Measurements from ENCODE around the gene ZDHHC1. TPM values are rescaled to one million over a fixed set of nuclear protein-coding genes. Genes with fewer than 3 reads are reported as not detected.

ZDHHC1 gene
- polyA plus RNA-seq, 3 donors, result 3.3 to 14.2 (median 6.0) TPM

- peaks cover 0 to 11% of the 10 kb centered on the region in 2 donors for H3K27me3 ChIP-seq (ENCODE audit: control insufficient read depth in 2 of 2, insufficient read depth in 2 of 2, low read length in 2 of 2)
- no peak overlapping the region for H3K4me3 ChIP-seq (replicated peaks in 1 of 3; ENCODE audit: low read depth in 2 of 3, low read length in 3 of 3)
- H2AFZ ChIP-seq (ENCODE audit: insufficient read depth, low read depth, low read length, poor library complexity, severe bottlenecking), result no peak overlapping the region
- H4K20me1 ChIP-seq (ENCODE audit: insufficient read depth, low read length), result no peaks in the 10 kb centered on the region
- no peak overlapping the region for H3K27ac ChIP-seq (ENCODE audit: low read depth in 1 of 2, low read length in 2 of 2)
- Mint-ChIP-seq H3K4me3 (peak overlapping the region in 1 of 2 donors; percentile 9), H3K9me3 (no peaks in the 10 kb centered on the region), H3K4me1 (peaks cover 13% of the 10 kb centered on the region), H3K27ac (no peak overlapping the region), H3K36me3 (no peaks in the 10 kb centered on the region), H3K27me3 (ENCODE audit: low read depth in 3 of 3) (peaks cover 6 to 29% (median 29%) of the 10 kb centered on the region in 3 donors)
- 84% methylated on average over 6 of the region's 6 CpGs for WGBS (ENCODE audit: insufficient coverage)
- no peak overlapping the region for H3K9ac ChIP-seq (ENCODE audit: insufficient read depth, low read length, poor library complexity, severe bottlenecking)
- no peak for DNase-seq
- intact Hi-C loops (cut with micrococcal nuclease), result no loop called here
- no peaks in the 10 kb centered on the region for H3K9me3 ChIP-seq (replicated peaks in 1 of 2; ENCODE audit: control insufficient read depth in 1 of 2, insufficient read depth in 1 of 2, low read length in 2 of 2)
- no peaks in the 10 kb centered on the region for H3K79me2 ChIP-seq (ENCODE audit: insufficient read depth, low read length)
- H3K36me3 ChIP-seq (replicated peaks in 1 of 2; ENCODE audit: control insufficient read depth in 1 of 2, insufficient read depth in 2 of 2, low read length in 2 of 2), result no peaks in the 10 kb centered on the region
- H3K4me2 ChIP-seq (replicated peaks; ENCODE audit: extremely low read depth, low read length, poor library complexity, severe bottlenecking), result no peak overlapping the region
- H3K4me1 ChIP-seq (ENCODE audit: control insufficient read depth in 1 of 2, insufficient read depth in 2 of 2, low read length in 2 of 2), result peaks cover 10 to 13% of the 10 kb centered on the region in 2 donors
- TF ChIP-seq CTCF (IDR thresholded peaks at IDR 0.05), result no peak
These were observed 2.0 kb downstream of the ZDHHC1 start for GRCh38 chr16:67413978-67414911.

- no peak overlapping the region for H3K27ac ChIP-seq (ENCODE audit: low read depth in 1 of 2, low read length in 2 of 2)
- Mint-ChIP-seq H3K27ac (no peak overlapping the region), H3K36me3 (no peaks in the 10 kb centered on the region), H3K9me3 (no peaks in the 10 kb centered on the region), H3K4me1 (peaks cover 19% of the 10 kb centered on the region), H3K27me3 (ENCODE audit: low read depth in 3 of 3) (peaks cover 6 to 22% (median 20%) of the 10 kb centered on the region in 3 donors), H3K4me3 (no peak overlapping the region)
- H3K79me2 ChIP-seq (ENCODE audit: insufficient read depth, low read length), result no peaks in the 10 kb centered on the region
- peaks cover 16 to 19% of the 10 kb centered on the region in 2 donors for H3K4me1 ChIP-seq (ENCODE audit: control insufficient read depth in 1 of 2, insufficient read depth in 2 of 2, low read length in 2 of 2)
- H3K4me2 ChIP-seq (replicated peaks; ENCODE audit: extremely low read depth, low read length, poor library complexity, severe bottlenecking), result no peak overlapping the region
- WGBS (ENCODE audit: insufficient coverage), result 57% methylated on average over 1 of the region's 2 CpGs
- intact Hi-C loops (cut with micrococcal nuclease), result no loop called here
- H3K9ac ChIP-seq (ENCODE audit: insufficient read depth, low read length, poor library complexity, severe bottlenecking), result no peak overlapping the region
- no peak overlapping the region for H2AFZ ChIP-seq (ENCODE audit: insufficient read depth, low read depth, low read length, poor library complexity, severe bottlenecking)
- H3K9me3 ChIP-seq (replicated peaks in 1 of 2; ENCODE audit: control insufficient read depth in 1 of 2, insufficient read depth in 1 of 2, low read length in 2 of 2), result no peaks in the 10 kb centered on the region
- no peak for DNase-seq
- no peaks in the 10 kb centered on the region for H4K20me1 ChIP-seq (ENCODE audit: insufficient read depth, low read length)
- H3K4me3 ChIP-seq (replicated peaks in 1 of 3; ENCODE audit: low read depth in 2 of 3, low read length in 3 of 3), result no peak overlapping the region
- H3K27me3 ChIP-seq (ENCODE audit: control insufficient read depth in 2 of 2, insufficient read depth in 2 of 2, low read length in 2 of 2), result peaks cover 0 to 8% of the 10 kb centered on the region in 2 donors
- H3K36me3 ChIP-seq (replicated peaks in 1 of 2; ENCODE audit: control insufficient read depth in 1 of 2, insufficient read depth in 2 of 2, low read length in 2 of 2), result no peaks in the 10 kb centered on the region
- TF ChIP-seq CTCF (IDR thresholded peaks at IDR 0.05), result no peak
These were observed 4.0 kb downstream of the ZDHHC1 start for GRCh38 chr16:67412294-67412693.
